GM12801 (cell line): Measurements from ENCODE around the gene RYR1.

ENCODE experiments used
- CTCF ChIP-seq: IDR thresholded peaks from one replicate; pipeline ENCODE4 v1.5.1; 2011; ENCODE audit warnings: control low read depth; ENCODE audit not compliant: insufficient read length; ENCODE audit errors: extremely low read depth

Gene RYR1

GRCh38 chr19:38583985-38584305 is 150.5 kb downstream of the RYR1 start:
- no peak for TF ChIP-seq CTCF

GRCh38 chr19:38587562-38587961 is 154.1 kb downstream of the RYR1 start:
- no peak for TF ChIP-seq CTCF

GRCh38 chr19:38588041-38588440 is 154.6 kb downstream of the RYR1 start:
- no peak for TF ChIP-seq CTCF

GRCh38 chr19:38592940-38593339 is 159.4 kb downstream of the RYR1 start:
- TF ChIP-seq CTCF, result no peak

- no peak for TF ChIP-seq CTCF
Observed at GRCh38 chr19:38596057-38596981, 162.8 kb downstream of the RYR1 start.

GRCh38 chr19:38597075-38597474 is 163.6 kb downstream of the RYR1 start:
- no peak for TF ChIP-seq CTCF

- TF ChIP-seq CTCF, result no peak
Observed at GRCh38 chr19:38599722-38600121, 166.2 kb downstream of the RYR1 start.
